CD14-positive monocyte (primary cell): ENCODE data around the gene FTH1. TPM values are rescaled to one million over a fixed set of nuclear protein-coding genes. Genes with fewer than 3 reads are reported as not detected.

ENCODE experiments used
- DNase-seq, 3 donors: peaks; one replicate each; pipeline ENCODE4 v3.0.0-alpha.2; 2011 to 2022
- H2AFZ ChIP-seq: 2 replicates; pipeline ENCODE4 v1.6.0; 2012; ENCODE audit warnings: mild to moderate bottlenecking, low read depth, low read length, inconsistent platforms; ENCODE audit not compliant: insufficient read depth, poor library complexity, severe bottlenecking
- H3K27ac ChIP-seq, 2 donors: 1 replicate in 1 of 2; 2 replicates in 1 of 2; pipeline ENCODE4 v1.5.1; 2012 to 2013; ENCODE audit warnings: low read length in 2 of 2, control low read depth in 1 of 2, inconsistent platforms in 1 of 2, low read depth in 1 of 2, mild to moderate bottlenecking in 1 of 2
- H3K27me3 ChIP-seq, 2 donors: one replicate each; pipeline versions ENCODE4 v1.6.0 to v1.6.1; 2011 to 2013; ENCODE audit warnings: low read length in 2 of 2; ENCODE audit not compliant: control insufficient read depth in 2 of 2, insufficient read depth in 2 of 2
- H3K36me3 ChIP-seq, 2 donors: replicated peaks in 1 of 2; 1 replicate in 1 of 2; 2 replicates in 1 of 2; pipeline versions ENCODE4 v1.5.1 to v1.6.1; 2012 to 2013; ENCODE audit warnings: low read length in 2 of 2, control low read depth in 1 of 2, inconsistent platforms in 1 of 2, mild to moderate bottlenecking in 1 of 2; ENCODE audit not compliant: insufficient read depth in 2 of 2, control insufficient read depth in 1 of 2
- H3K4me1 ChIP-seq, 2 donors: 1 replicate in 1 of 2; 2 replicates in 1 of 2; pipeline versions ENCODE4 v1.5.1 to v1.6.1; 2012 to 2013; ENCODE audit warnings: low read length in 2 of 2, control low read depth in 1 of 2, inconsistent platforms in 1 of 2, mild to moderate bottlenecking in 1 of 2, moderate library complexity in 1 of 2; ENCODE audit not compliant: insufficient read depth in 2 of 2, control insufficient read depth in 1 of 2
- H3K4me2 ChIP-seq: replicated peaks from 2 replicates; pipeline ENCODE3; 2012; ENCODE audit warnings: low read length, moderate library complexity, mild to moderate bottlenecking; ENCODE audit not compliant: poor library complexity, severe bottlenecking; ENCODE audit errors: extremely low read depth
- H3K4me3 ChIP-seq, 3 experiments: fragments of 200-600 bp in 1 of 3; sonication (generic) in 1 of 3; replicated peaks in 1 of 3; 1 replicate in 2 of 3; 2 replicates in 1 of 3; pipeline ENCODE4 v1.5.1; 2011 to 2013; ENCODE audit warnings: low read length in 3 of 3, mild to moderate bottlenecking in 3 of 3, control low read depth in 2 of 3, low read depth in 2 of 3, inconsistent platforms in 1 of 3, moderate library complexity in 1 of 3
- H3K79me2 ChIP-seq: 2 replicates; pipeline ENCODE4 v1.6.0; 2012; ENCODE audit warnings: mild to moderate bottlenecking, control low read depth, inconsistent platforms, low read length, moderate library complexity; ENCODE audit not compliant: insufficient read depth
- H3K9ac ChIP-seq: 2 replicates; pipeline ENCODE4 v1.6.0; 2017; ENCODE audit warnings: low read length, mild to moderate bottlenecking; ENCODE audit not compliant: insufficient read depth, poor library complexity, severe bottlenecking
- H3K9me3 ChIP-seq, 2 donors: replicated peaks in 1 of 2; 1 replicate in 1 of 2; 2 replicates in 1 of 2; pipeline versions ENCODE4 v1.5.1 to v1.6.1; 2012 to 2013; ENCODE audit warnings: low read length in 2 of 2, control low read depth in 1 of 2; ENCODE audit not compliant: control insufficient read depth in 1 of 2, insufficient read depth in 1 of 2
- H4K20me1 ChIP-seq: 2 replicates; pipeline ENCODE4 v1.6.0; 2012; ENCODE audit warnings: mild to moderate bottlenecking, low read length, control low read depth, moderate library complexity; ENCODE audit not compliant: insufficient read depth
- H3K27ac Mint-ChIP-seq, 7 donors: one replicate each; pipeline ENCODE4 v1.8.0; 2020; ENCODE audit warnings: mild to moderate bottlenecking in 7 of 7, mixed read lengths in 7 of 7, moderate library complexity in 6 of 7, inconsistent platforms in 2 of 7
- H3K27me3 Mint-ChIP-seq, 3 donors: one replicate each; pipeline ENCODE4 v1.8.0; 2021 to 2022; ENCODE audit warnings: low read depth in 3 of 3, mild to moderate bottlenecking in 3 of 3, mixed read lengths in 3 of 3, moderate library complexity in 3 of 3, inconsistent platforms in 1 of 3
- H3K36me3 Mint-ChIP-seq, 2 donors: one replicate each; pipeline ENCODE4 v1.8.0; 2020; ENCODE audit warnings: mixed read lengths in 2 of 2, inconsistent platforms in 1 of 2, mild to moderate bottlenecking in 1 of 2
- H3K4me1 Mint-ChIP-seq: one replicate; pipeline ENCODE4 v1.8.0; 2020; ENCODE audit warnings: mild to moderate bottlenecking, mixed read lengths
- H3K4me3 Mint-ChIP-seq, 2 donors: one replicate each; pipeline ENCODE4 v1.8.0; 2020; ENCODE audit warnings: mild to moderate bottlenecking in 2 of 2, mixed read lengths in 2 of 2, moderate library complexity in 1 of 2
- H3K9me3 Mint-ChIP-seq, 7 donors: one replicate each; pipeline ENCODE4 v1.8.0; 2020 to 2022; ENCODE audit warnings: mixed read lengths in 7 of 7, mild to moderate bottlenecking in 6 of 7, moderate library complexity in 6 of 7, inconsistent platforms in 2 of 7
- CTCF ChIP-seq: fragments of 200-600 bp; IDR thresholded peaks from one replicate; pipeline ENCODE4 v1.8.0; 2022; ENCODE audit warnings: antibody characterized with exemption, mild to moderate bottlenecking
- WGBS: methylation state at CpG from one replicate; pipeline ENCODE4 v1.1.5; 2013; ENCODE audit warnings: missing lambda C conversion rate; ENCODE audit not compliant: insufficient coverage; 5-methylcytosine and 5-hydroxymethylcytosine counted together
- intact Hi-C, 2 donors: fragments of 100-400 bp; cut with micrococcal nuclease; formaldehyde crosslinking; loops; one replicate each; pipeline versions ENCODE4 v1.15.0 to v1.15.1; 2023
- polyA plus RNA-seq, 3 donors: library from polyadenylated mRNA; depleted of rRNA in 1 of 3; unstranded in 2 of 3; stranded (reverse) in 1 of 3; fragments of 300-500 nt in 2 of 3; fragments of >200 nt in 1 of 3; fragmentation: Illumina TruSeq in 2 of 3; gene quantifications; 1 replicate in 2 of 3; 2 replicates in 1 of 3; pipeline ENCODE4 v1.2.3, GENCODE V29; 2012 to 2021

Gene FTH1
- polyA plus RNA-seq, 3 donors, result 8,968 to 15,394 (median 11,239) TPM

- Histone ChIP-seq H3K79me2 (no peaks in the 10 kb centered on the region), H3K4me3 (no peak overlapping the region), H3K4me2 (no peak overlapping the region), H3K9ac (no peak overlapping the region), H4K20me1 (no peaks in the 10 kb centered on the region), H3K36me3 (no peaks in the 10 kb centered on the region), H3K9me3 (no peaks in the 10 kb centered on the region), H3K27me3 (no peaks in the 10 kb centered on the region), H3K4me1 (peaks cover 0 to under 1% of the 10 kb centered on the region in 2 donors), H3K27ac (no peak overlapping the region), H2AFZ (no peak overlapping the region)
- Mint-ChIP-seq H3K4me3 (no peak overlapping the region), H3K9me3 (peaks cover 0 to 4% (median 0%) of the 10 kb centered on the region in 7 donors), H3K27ac (peak overlapping the region in 1 of 7 donors; percentile 50), H3K36me3 (no peaks in the 10 kb centered on the region), H3K27me3 (peaks cover 3 to 5% (median 3%) of the 10 kb centered on the region in 3 donors), H3K4me1 (peaks cover 11% of the 10 kb centered on the region)
- TF ChIP-seq CTCF, result no peak
- no peak for DNase-seq
- no CpG with 5 or more reads among the region's 4 CpGs for WGBS
- intact Hi-C loops, result no loop called here
Measured at GRCh38 chr11:62010935-62011528, 43.6 kb upstream of the FTH1 start.

GRCh38 chr11:62008193-62008592 is 40.8 kb upstream of the FTH1 start:
- H3K9ac ChIP-seq, result no peak overlapping the region
- no peak overlapping the region for H3K27ac ChIP-seq
- Mint-ChIP-seq H3K27ac (no peak overlapping the region), H3K27me3 (peaks cover 2 to 5% (median 3%) of the 10 kb centered on the region in 3 donors), H3K4me3 (no peak overlapping the region), H3K36me3 (peaks cover 0 to 1% of the 10 kb centered on the region in 2 donors), H3K9me3 (peaks cover 0 to 4% (median 0%) of the 10 kb centered on the region in 7 donors), H3K4me1 (peaks cover 28% of the 10 kb centered on the region)
- no peaks in the 10 kb centered on the region for H3K79me2 ChIP-seq
- intact Hi-C loops, result no loop called here
- no peak overlapping the region for H3K4me2 ChIP-seq
- no CpG with 5 or more reads among the region's 1 CpG for WGBS
- H3K36me3 ChIP-seq, result no peaks in the 10 kb centered on the region
- TF ChIP-seq CTCF, result no peak
- H3K9me3 ChIP-seq, result no peaks in the 10 kb centered on the region
- no peak for DNase-seq
- peaks cover 20 to 27% of the 10 kb centered on the region in 2 donors for H3K4me1 ChIP-seq
- H3K27me3 ChIP-seq, result no peaks in the 10 kb centered on the region
- H2AFZ ChIP-seq, result no peak overlapping the region
- no peaks in the 10 kb centered on the region for H4K20me1 ChIP-seq
- no peak overlapping the region for H3K4me3 ChIP-seq
